Cerebellar nuclear complex (tissue), 1 donor: ENCODE measurements around the gene BPIFA2.
"Not testable (repeated sequence)": the region's sequence is repeated elsewhere in the genome, so short reads cannot be mapped to it uniquely, and the experiment has no call there.

Source experiments
- DNase-seq, 2 experiments: peaks; one replicate each; lab custom pipeline; 2025; lab: John Stamatoyannopoulos, UW

The BPIFA2 gene

GRCh38 chr20:33167859-33168258, at the start of gene BPIFA2:
Gene BPIFA2 (plus strand): TSS chr20:33168159. CDS start chr20:33169146, 987 bp downstream.
- no peak for DNase-seq

GRCh38 chr20:33119725-33120720, 47.9 kb upstream of the BPIFA2 start:
- no peak for DNase-seq

GRCh38 chr20:33120934-33121333, 47.0 kb upstream of the BPIFA2 start:
- no peak for DNase-seq

- not testable (repeated sequence) for DNase-seq
Observed at GRCh38 chr20:33122297-33122696, 45.7 kb upstream of the BPIFA2 start.

GRCh38 chr20:33124261-33124660, 43.7 kb upstream of the BPIFA2 start:
- DNase-seq, result no peak

- DNase-seq, result no peak
Observed at GRCh38 chr20:33124994-33125393, 43.0 kb upstream of the BPIFA2 start.

- no peak for DNase-seq
Observed at GRCh38 chr20:33125983-33126382, 42.0 kb upstream of the BPIFA2 start.

GRCh38 chr20:33127422-33128097, 40.4 kb upstream of the BPIFA2 start:
- no peak for DNase-seq

- no peak for DNase-seq
Observed at GRCh38 chr20:33130568-33131061, 37.3 kb upstream of the BPIFA2 start.

- no peak for DNase-seq
Observed at GRCh38 chr20:33131949-33132473, 35.9 kb upstream of the BPIFA2 start.

GRCh38 chr20:33132513-33133372, 35.2 kb upstream of the BPIFA2 start:
- DNase-seq, result no peak

GRCh38 chr20:33133373-33133941, 34.5 kb upstream of the BPIFA2 start:
- DNase-seq, result no peak

- DNase-seq, result no peak
Observed at GRCh38 chr20:33137195-33137594, 30.8 kb upstream of the BPIFA2 start.

- no peak for DNase-seq
Observed at GRCh38 chr20:33139467-33139866, 28.5 kb upstream of the BPIFA2 start.

- no peak for DNase-seq
Observed at GRCh38 chr20:33145521-33145920, 22.4 kb upstream of the BPIFA2 start.

GRCh38 chr20:33147299-33147698, 20.7 kb upstream of the BPIFA2 start:
- no peak for DNase-seq

- DNase-seq, result no peak
Observed at GRCh38 chr20:33148040-33148439, 19.9 kb upstream of the BPIFA2 start.

GRCh38 chr20:33154252-33154651, 13.7 kb upstream of the BPIFA2 start:
- DNase-seq, result no peak

GRCh38 chr20:33158637-33159385, 9.1 kb upstream of the BPIFA2 start:
- DNase-seq, result no peak

GRCh38 chr20:33159713-33160112, 8.2 kb upstream of the BPIFA2 start:
- no peak for DNase-seq
